ENCODE measurements around the gene LARGE1.

GRCh38 chr22:33300165-33300564 is 620.1 kb downstream of the LARGE1 start:
- TF ChIP-seq CTCF (IDR thresholded peaks at IDR 0.05): no peak
- no peak for TF ChIP-seq POLR2AphosphoS5 (IDR thresholded peaks at IDR 0.05; ENCODE audit: low read depth, low read length)

All from Panc1 (cell line).